Hematopoietic multipotent progenitor cell treated with erythropoietin and hydrocortisone succinate and interleukin-3 and kit ligand, for 17 days (in vitro differentiated cells): Measurements from ENCODE around the gene ACAT2.
A peak's percentile ranks its signal among the peaks of the same experiment; 100 is the strongest.
"Not testable (repeated sequence)": the region's sequence is repeated elsewhere in the genome, so short reads cannot be mapped to it uniquely, and the experiment has no call there.

Source experiments
- DNase-seq: peaks from one replicate; pipeline ENCODE4 v3.0.0-alpha.2; 2015; ENCODE audit warnings: low spot score

ACAT2 gene

GRCh38 chr6:159730332-159730676 is 31.5 kb upstream of the ACAT2 start:
- no peak for DNase-seq

GRCh38 chr6:159732550-159732949 is 29.3 kb upstream of the ACAT2 start:
- DNase-seq: not testable (repeated sequence)

- DNase-seq: not testable (repeated sequence)
Measured at GRCh38 chr6:159733395-159733794, 28.4 kb upstream of the ACAT2 start.

- no peak for DNase-seq
Measured at GRCh38 chr6:159736908-159737307, 24.9 kb upstream of the ACAT2 start.

- DNase-seq: no peak
Measured at GRCh38 chr6:159739341-159739740, 22.5 kb upstream of the ACAT2 start.

GRCh38 chr6:159742165-159742564 is 19.7 kb upstream of the ACAT2 start:
- DNase-seq: peak; percentile 34

GRCh38 chr6:159745081-159745480 is 16.8 kb upstream of the ACAT2 start:
- no peak for DNase-seq

- no peak for DNase-seq
Measured at GRCh38 chr6:159746759-159747158, 15.1 kb upstream of the ACAT2 start.

GRCh38 chr6:159748127-159748526 is 13.7 kb upstream of the ACAT2 start:
- not testable (repeated sequence) for DNase-seq

GRCh38 chr6:159751448-159751847 is 10.4 kb upstream of the ACAT2 start:
- no peak for DNase-seq

GRCh38 chr6:159753081-159753872 is 8.6 kb upstream of the ACAT2 start:
- DNase-seq: no peak

GRCh38 chr6:159754401-159754800 is 7.4 kb upstream of the ACAT2 start:
- DNase-seq: no peak

GRCh38 chr6:159754959-159755914 is 6.6 kb upstream of the ACAT2 start:
- no peak for DNase-seq

- DNase-seq: no peak
Measured at GRCh38 chr6:159756508-159756907, 5.3 kb upstream of the ACAT2 start.

- DNase-seq: no peak
Measured at GRCh38 chr6:159758031-159759001, 3.5 kb upstream of the ACAT2 start.

- DNase-seq: no peak
Measured at GRCh38 chr6:159759645-159760044, 2.2 kb upstream of the ACAT2 start.

GRCh38 chr6:159760602-159761057 is 1.2 kb upstream of the ACAT2 start:
- DNase-seq: no peak

GRCh38 chr6:159761129-159761872 is 544 bp upstream of the ACAT2 start:
- no peak for DNase-seq

GRCh38 chr6:159762681-159763293 is 942 bp downstream of the ACAT2 start:
- no peak for DNase-seq

GRCh38 chr6:159766906-159767305 is 5.1 kb downstream of the ACAT2 start:
- DNase-seq: no peak

GRCh38 chr6:159769470-159769869 is 7.6 kb downstream of the ACAT2 start:
- no peak for DNase-seq
